AG09309 (cell line): ENCODE measurements around the gene QSOX2.

Experiments used
- DNase-seq: peaks from one replicate; pipeline ENCODE4 v3.0.0-alpha.2; 2010; ENCODE audit warnings: low read depth
- H3K4me3 ChIP-seq: 2 replicates; pipeline ENCODE4 v1.5.1; 2011; ENCODE audit warnings: mild to moderate bottlenecking, low read depth, low read length, moderate library complexity; ENCODE audit not compliant: control insufficient read depth
- CTCF ChIP-seq: IDR thresholded peaks from 2 replicates; pipeline ENCODE4 v1.5.1; 2011; ENCODE audit warnings: mild to moderate bottlenecking, low read depth, low read length, inconsistent platforms; ENCODE audit not compliant: insufficient read depth, control insufficient read depth; ENCODE audit errors: missing control alignments

The QSOX2 gene

GRCh38 chr9:136264031-136264430 is 18.4 kb upstream of the QSOX2 start:
- no peak for DNase-seq
- H3K4me3 ChIP-seq: no peak overlapping the region
- no peak for TF ChIP-seq CTCF

GRCh38 chr9:136262671-136263178 is 17.1 kb upstream of the QSOX2 start:
- no peak overlapping the region for H3K4me3 ChIP-seq
- no peak for DNase-seq
- no peak for TF ChIP-seq CTCF

- no peak overlapping the region for H3K4me3 ChIP-seq
- no peak for TF ChIP-seq CTCF
- no peak for DNase-seq
Measured at GRCh38 chr9:136261686-136262430, 16.2 kb upstream of the QSOX2 start.

GRCh38 chr9:136260936-136261472 is 15.4 kb upstream of the QSOX2 start:
- no peak for TF ChIP-seq CTCF
- DNase-seq: no peak
- no peak overlapping the region for H3K4me3 ChIP-seq

- DNase-seq: no peak
- H3K4me3 ChIP-seq: no peak overlapping the region
- no peak for TF ChIP-seq CTCF
Measured at GRCh38 chr9:136260521-136260920, 14.9 kb upstream of the QSOX2 start.

GRCh38 chr9:136259836-136260235 is 14.2 kb upstream of the QSOX2 start:
- TF ChIP-seq CTCF: no peak
- no peak for DNase-seq
- H3K4me3 ChIP-seq: no peak overlapping the region

GRCh38 chr9:136259517-136259813 is 13.9 kb upstream of the QSOX2 start:
- DNase-seq: no peak
- TF ChIP-seq CTCF: no peak
- H3K4me3 ChIP-seq: no peak overlapping the region
